ENCODE data around the gene YBX2. TPM values are rescaled to one million over a fixed set of nuclear protein-coding genes. Genes with fewer than 3 reads are reported as not detected.
A peak's percentile ranks its signal among the peaks of the same experiment; 100 is the strongest.

YBX2 gene
- total RNA-seq, 1 experiment from 2014 or later = not detected

DNA sequence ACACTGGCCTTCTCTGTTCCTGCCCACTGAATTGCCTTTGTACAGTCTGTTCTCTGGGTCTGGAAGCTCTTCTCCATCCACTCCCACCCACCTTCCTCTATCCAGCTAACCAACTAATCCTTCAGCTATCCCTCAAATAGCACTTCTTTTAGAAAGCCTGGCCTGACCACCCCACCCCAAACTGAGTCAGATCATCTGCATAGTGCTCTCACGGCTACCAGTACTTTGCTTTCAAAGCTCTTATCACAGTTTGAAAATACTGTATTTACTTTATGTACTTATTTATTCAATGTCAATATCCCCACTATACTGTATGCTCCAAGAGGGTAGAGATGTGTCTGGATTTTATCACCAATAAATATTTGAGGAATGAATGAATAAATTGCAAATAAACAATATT, 27.7 kb downstream of the YBX2 start:
- DNase-seq (ENCODE audit: low read depth) = peak; percentile 17

DNA sequence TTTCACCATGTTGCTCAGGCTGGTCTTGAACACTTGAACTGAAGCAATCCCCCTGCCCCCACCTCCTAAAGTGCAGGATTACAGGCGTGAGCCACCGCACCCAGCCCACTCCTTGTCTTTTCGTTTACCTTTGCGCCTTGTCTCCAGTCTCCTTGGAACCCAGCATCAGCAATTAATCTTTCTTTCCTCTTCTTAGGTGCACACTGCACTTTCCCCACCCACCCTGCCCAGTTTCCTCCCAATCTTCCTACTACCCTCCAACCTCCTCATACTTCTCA, 30.7 kb downstream of the YBX2 start:
- DNase-seq (ENCODE audit: low read depth) = no peak

DNA sequence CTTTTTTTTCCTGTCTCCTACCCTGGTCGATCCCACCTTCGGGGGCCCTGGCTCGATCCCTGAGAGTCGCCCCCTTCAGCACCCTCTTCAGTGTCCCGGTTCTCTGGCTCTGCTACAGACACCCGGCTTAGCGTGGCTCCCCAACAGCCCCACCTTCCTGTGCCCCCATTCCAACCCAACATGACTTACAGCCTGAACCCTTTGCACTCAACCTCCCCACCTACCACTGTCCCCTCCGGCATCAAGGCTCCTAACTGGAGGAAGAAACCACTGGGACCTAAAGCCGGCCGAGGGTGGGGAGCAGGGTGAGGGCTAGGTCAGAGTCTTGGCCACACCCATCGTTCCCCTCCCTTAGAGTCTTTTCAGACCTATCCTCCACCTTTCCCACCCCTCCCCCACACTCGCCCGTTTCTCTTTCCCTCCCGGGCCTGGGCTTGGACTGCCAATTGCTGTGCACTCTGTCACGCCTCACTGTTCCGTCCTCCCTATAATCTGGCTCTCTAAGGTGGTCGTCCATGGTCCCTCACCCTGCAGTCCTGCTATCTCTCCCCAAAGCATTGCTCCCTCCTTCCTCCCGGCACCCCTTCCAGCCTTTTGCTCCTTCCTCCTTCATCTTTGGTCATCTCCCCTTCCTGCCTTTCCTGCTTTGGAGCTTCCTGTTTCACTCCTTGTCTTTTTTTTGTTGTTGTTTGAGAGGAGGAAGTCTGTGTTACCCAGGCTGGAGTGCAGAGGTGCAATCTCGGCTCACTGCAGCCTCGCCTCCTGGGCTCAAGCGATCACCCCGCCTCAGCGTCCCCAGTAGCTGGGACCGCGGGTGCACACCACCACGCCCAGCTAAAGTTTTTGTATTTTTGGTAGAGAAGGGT, 31.3 kb downstream of the YBX2 start:
- no peak for DNase-seq (ENCODE audit: low read depth)

DNA sequence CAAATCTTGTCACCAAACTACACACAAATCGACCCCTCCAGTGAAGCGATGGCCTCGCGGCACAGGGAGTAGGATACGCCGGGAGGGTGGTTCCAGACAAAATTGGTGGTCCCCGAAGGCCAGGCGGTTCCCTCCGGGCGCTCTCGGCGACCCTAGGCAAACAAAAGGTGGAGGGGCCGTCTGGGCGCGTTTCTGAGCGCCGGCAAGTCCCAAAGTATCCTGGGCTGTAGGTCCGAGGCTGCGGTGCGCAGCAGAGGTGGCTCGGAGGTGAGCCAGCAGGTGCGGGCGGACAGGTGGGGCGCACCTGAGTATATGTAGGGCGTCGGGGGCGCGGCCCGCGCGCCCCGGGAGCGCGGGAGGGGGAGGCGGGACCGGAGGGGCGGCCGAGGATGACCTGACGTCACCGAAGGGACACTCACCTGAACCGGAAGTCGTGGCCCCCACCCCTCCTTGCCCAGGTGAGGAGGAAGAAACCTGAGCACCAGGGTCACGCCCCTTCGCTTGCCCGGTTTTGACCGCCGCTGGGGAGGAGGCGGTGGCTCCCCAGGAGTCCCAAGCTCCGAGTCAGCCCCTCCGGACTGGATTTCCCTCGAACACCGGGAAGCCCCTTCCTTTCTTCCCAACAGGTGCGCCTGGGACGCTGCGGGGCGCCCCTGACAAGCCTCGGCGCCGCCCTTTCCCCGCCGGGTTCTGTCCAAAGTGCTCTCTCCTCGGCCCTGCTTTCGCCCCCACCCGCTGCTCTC, 32.1 kb downstream of the YBX2 start, which contains the start of gene CLDN7:
CLDN7 (minus strand) TSS at position 287 of the 743 bp plus-strand sequence. CDS start 435 bp downstream, outside the sequence.
- DNase-seq (ENCODE audit: low read depth) = no peak

DNA sequence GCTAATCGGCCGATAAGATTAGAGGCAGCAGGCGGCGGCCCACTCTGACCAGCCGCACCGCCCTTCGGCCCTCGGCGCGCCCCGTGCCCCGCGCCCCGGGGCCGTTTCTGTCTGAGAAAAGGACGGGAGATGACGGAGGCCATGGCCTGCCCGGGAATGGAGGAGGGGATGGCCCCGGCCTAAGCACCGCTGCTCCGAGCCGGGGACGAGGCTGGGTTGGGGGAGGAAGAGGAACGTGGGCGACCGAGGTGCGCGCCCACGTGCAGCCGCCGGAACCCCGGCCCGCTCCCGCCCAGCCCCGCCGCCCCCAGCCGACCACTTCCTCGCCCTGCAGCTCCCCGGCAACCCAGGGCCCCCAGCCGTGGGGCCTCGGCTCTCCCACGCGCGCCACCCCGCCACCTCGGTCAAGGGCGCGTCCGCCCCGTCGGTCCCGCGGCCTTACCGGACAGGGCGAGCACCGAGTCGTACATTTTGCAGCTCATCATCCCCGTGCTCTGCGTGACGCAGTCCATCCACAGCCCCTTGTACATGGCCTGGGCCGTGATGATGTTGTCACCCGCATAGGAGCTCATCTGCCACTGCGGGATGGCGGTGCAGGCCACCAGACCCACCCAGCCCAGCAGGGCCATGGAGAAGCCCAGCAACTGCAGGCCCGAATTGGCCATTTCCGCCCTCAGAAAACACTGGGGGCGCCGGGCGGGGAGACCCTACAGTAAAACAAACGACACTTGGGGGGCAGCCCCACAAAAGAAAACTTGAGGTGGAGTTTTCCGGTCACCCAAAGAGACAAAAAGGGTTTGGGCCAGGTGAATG, 32.9 kb downstream of the YBX2 start:
- DNase-seq (ENCODE audit: low read depth) = no peak

DNA sequence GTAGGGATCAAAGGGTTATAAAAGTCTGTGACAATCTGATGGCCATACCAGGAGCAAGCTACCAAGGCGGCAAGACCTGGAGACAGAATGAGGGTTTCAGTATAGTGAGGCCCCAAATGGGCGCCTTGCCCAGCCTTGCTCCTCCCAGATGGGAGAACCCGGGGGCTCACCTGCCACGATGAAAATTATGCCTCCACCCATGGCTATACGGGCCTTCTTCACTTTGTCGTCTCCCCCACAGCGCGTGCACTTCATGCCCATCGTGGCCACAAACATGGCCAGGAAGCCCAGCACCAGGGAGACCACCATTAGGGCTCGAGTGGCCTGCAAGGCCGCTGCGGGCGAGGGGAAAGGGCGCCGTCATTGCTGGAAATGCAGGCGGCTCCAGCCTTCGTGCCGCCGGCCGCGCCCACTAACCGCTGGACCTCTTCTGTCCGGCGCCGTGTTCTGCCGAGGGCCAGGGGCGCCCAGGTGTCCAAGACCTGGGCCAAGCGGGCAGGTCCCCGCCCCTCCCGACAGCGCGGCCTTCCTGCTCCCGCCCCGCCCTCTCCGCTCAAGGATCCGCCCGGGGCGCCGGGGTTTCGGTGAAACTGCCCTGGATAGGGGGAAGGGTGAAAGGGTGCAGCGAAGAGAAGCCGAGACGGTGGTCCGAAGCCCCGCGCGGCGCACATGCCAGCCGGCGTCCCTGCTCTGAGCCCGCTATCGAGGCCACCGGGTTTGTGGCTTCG, 33.6 kb downstream of the YBX2 start:
- DNase-seq (ENCODE audit: low read depth) = no peak

DNA sequence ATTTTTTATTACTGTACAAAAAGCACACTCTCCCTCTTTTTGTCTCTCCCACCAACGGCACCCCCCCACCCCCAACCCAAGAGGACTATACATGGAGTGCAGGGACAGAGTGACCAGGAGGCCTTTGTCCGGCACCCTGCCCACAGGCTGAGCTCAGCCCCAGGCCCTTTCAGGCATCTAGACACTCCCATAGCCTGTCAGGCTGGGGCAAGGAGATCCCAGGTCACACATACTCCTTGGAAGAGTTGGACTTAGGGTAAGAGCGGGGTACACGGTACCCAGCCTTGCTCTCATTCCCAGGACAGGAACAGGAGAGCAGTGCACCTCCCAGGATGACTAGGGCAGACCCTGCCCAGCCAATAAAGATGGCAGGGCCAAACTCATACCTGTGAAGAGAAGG, 34.3 kb downstream of the YBX2 start:
- DNase-seq (ENCODE audit: low read depth) = no peak

DNA sequence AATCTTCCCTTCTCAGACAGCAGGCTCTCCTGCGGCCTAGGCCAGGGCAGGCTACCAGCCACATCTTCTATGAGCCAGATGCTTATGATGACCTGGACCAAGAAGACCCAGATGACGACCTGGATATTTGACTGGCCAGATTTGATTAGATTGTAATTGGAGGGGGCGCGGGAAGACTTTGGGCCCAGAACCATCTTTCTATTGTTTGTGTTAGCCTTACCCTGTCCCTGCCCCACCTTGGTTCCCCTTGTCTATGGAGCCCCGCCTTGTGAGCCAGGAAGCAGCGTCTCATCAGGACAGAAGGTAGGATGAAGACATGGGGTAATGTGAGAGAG, 34.9 kb downstream of the YBX2 start:
- no peak for DNase-seq (ENCODE audit: low read depth)

DNA sequence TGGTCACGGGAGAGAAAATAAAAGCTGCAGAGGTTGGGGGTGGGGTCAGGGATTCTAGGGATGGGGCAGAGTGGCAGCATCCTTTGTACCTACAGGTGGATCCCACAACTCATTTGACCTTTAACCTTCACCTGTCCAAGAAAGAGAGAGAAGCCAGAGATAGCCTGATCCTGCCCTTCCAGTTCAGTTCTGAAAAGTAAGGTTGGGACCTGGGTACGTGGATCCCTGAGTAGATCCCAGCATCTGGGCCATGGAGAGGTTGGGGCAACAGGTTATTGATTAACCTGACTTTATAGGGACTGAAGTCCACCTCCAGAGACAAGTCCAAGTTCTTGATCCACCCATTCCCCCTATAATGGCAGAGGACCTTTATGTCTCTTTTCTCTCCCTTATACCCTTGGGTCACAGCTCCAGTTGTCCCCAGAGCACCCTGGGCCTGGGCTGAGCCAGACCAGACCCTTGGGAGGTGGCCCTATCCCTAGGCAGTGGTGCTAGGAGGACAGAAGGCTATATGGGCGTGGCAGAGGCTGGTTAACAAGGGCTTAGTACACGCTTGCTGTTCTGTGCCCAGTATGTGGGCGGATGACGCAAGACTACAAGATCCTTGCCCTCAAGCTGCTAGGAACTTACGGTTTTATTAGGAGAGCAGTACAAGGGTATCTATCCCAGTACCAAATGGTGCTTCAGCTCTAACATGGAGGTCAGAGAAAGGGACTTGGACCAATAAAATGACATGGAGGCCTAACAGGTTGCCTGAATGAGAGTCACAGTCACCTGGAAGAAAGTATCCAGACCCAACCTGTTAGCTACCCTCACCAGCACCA, 35.5 kb downstream of the YBX2 start:
- DNase-seq (ENCODE audit: low read depth) = no peak

DNA sequence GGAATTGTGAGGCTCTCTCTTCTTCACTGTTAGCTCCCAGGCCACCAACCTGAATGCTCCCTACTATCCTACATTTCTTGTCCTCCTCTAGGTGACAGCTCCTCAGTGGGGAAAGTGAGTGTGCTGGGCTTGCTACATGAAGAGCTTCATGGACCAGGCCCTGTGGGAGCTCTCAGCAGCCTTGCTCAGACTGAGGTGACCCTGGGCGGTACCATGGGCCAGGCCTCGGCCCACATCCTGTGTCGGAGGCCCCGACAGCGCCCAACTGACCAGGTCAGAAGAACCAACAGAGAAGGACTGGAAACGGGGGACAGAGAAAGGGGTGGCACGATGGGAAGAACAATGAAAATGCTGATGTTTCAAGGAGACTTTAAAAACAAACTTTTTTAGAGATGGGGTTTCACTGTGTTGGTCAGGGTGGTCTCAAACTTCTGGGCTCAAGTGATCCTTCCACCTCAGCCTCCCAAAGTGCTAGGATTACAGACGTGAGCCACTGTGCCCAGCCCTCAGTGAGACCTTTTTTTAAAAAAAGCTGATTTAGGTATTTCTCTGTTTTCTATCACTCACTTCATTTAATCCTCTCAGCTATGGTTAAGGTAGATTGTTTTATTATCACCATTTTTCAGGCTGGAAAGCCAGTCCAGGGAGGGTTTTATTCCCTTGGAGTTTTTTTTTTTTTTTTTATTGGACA, 37.5 kb downstream of the YBX2 start:
- DNase-seq (ENCODE audit: low read depth) = no peak

DNA sequence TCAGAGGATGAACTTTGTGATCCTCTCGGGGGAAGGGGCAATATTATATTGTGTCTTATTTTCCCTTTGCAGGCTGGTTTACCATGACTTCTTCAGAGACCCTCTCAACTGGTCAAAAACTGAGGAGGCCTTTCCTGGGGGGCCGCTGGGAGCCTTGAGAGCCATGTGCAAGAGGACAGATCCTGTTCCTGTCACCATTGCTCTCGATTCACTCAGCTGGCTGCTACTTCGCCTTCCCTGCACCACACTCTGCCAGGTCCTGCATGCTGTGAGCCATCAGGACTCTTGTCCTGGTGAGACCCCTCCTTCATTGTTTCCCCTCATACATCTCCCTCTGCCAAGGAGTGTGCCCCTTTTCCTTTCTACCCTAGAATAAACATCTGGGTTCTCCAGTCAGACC, 39.9 kb downstream of the YBX2 start:
- DNase-seq (ENCODE audit: low read depth) = no peak

DNA sequence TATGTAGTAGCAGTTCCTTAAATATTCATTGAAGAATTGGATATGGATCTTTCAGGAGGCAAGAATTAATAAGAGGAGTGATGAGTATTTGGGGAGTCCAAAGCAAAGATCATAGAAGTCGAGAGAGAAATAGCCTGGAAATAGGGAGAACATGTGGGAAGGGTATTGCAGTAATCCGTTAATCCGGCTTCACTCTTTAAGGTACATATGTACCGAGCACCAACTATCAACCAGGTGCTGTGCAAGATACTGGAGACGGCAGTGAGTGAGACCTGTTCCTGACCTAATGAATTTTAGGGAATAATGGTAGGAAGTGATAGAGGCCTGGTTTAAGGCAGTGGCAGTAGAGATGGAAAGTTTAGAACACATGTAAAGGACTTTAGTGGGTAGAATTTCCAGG, 41.4 kb downstream of the YBX2 start:
- DNase-seq (ENCODE audit: low read depth) = no peak

DNA sequence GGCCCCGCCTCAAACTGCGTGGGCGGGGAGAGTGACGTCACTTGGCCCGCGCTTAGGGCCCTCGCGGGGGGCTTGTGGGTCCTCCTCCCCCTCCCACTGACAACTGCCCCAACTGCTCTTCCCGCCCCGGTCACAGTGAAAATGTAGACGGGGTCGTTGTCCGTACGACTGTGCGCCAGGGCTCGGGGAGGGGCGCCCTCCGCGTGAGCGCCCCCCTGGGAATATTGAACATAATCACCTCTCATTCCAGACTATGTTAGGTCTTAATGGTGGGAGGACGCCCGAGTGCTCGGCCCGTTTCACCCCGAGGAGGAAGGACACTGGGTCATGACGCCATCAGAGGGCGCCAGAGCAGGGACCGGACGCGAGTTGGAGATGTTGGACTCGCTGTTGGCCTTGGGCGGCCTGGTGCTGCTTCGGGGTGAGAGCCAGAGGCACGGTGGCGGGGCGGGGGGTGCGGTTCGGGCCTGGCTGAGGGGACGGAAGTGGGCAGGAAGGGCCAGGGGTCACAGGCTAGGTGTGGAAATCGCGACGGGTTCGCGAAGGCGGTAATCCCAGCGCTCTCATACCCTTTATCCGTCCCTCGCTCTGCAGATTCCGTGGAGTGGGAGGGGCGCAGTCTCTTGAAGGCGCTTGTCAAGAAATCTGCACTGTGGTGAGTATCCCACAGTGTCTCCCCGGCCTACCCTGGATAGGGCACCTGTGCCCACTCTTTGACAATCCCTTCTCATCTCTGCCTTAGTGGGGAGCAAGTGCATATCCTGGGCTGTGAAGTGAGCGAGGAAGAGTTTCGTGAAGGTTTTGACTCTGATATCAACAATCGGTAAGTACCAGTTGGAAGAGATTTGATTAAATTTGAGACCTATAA, 42.0 kb downstream of the YBX2 start, which contains the start of gene ELP5:
ELP5 (plus strand) TSS at position 40 of the 868 bp plus-strand sequence; CDS start at position 376, 336 bp downstream.
- DNase-seq (ENCODE audit: low read depth) = peak; percentile 92

DNA sequence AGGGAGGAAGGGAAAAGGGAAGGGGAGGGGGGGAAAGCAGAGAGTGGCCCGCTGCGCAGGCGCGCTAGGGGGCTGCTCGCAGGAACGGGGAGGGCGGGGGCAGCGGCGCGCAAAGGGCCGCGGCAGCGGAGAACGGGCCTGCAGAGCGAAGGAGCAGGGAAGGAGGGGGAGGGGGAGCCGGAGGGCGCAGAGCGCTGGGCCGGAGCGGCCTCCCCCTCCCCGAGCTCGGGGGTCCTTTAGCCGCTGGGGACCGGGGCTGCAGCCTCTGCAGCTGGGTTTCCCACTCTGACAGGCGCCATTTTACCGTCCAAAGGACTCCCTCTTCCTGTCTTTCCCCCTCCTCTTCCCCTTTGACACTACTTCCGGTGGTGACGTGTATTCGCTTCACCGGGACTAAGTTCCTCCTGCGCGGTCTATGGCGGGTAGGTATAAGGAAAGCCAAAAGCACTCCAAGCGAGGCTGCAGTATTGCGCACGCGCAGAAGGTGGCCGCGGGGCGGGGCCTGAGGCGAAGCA, 42.7 kb downstream of the YBX2 start, which contains the start of gene CTDNEP1:
CTDNEP1 (minus strand) TSS at position 74 of the 515 bp plus-strand sequence. CDS start 438 bp downstream, outside the sequence.
- peak; percentile 99 for DNase-seq (ENCODE audit: low read depth)

DNA sequence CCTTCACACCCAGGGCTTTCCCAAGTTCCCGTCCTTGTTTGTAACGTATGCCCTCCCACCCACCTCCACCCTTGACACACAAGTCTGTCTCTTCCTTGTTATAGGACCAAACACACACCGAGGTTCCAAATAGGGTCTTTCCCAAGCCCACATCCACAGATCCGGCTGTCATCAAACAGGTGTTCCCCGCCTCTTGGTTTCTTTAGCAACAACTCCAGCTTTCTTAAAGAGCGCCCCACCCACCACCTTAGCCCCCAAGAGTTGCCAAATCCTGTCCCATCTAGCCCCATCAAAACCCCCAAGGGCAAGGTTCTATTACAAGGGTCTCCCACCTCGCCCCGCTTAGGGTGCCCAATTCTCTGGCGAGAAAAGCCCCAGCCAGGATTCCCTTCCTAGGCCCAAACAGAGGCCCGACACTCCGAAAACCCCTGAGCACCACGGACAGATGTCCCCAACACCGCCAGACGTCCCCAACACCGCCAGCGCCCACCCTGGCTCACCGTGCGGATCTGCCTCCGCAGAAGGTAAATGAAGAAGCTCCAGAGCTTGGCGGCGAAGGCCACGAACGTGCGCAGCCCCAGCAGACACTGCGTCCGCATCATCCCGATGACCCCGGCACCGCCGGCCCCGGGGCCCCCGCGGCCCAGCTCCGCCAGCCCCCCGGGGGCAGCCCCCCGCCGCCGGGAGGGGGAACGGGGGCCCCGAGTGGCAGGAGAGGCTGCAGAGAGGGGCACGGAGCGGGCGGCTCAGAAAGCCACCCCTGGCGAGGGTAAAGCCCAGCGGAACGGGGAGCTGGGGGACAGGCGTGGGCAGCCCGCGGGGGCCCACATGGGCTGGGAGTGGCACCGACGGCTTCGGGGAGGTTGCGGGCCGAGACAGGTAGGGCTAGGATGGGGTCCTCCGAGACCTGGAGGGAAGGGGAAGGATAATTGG, 43.5 kb downstream of the YBX2 start:
- DNase-seq (ENCODE audit: low read depth) = no peak

DNA sequence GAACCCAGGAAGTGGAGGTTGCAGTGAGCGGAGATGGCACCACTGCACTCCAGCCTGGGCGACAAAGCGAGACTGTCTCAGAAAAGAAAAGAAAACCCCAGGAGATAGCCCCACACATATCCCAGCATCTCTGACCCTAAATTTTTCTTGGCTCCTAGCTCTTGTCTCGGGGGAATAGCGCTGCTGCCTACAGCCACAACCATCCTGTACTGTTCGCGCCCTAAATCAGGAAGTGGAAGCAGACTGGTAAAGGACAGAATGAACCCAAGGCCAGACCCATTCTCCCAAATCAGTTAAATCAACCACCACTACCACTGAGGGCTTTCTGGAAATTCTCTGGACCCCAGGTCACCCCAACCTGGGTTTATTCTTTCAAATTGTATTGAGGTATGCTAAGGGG, 44.6 kb downstream of the YBX2 start:
- DNase-seq (ENCODE audit: low read depth) = no peak

DNA sequence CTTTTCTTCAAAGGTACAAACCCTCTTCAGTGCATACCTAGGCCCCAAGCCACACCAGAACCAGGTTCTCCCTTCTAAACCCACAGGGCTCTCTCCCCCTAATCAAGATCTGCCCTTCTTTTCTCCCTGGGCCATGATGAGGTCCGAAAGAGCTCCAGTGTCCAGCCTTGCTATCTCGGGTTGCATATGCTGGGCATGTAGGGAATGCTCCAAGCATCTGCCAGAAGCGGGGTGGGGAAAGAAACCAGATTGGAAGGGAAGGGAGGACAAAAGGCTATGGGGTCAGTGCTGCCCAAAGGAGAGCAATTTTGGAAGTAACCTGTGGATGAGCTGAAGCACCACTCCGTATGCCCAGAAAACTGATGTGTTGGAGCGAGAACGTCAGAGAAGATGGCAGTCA, 45.2 kb downstream of the YBX2 start:
- no peak for DNase-seq (ENCODE audit: low read depth)

All from HT1080 (cell line).